Fibroblast of lung (primary cell): ENCODE data around the gene SLC44A4. TPM values are rescaled to one million over a fixed set of nuclear protein-coding genes. Genes with fewer than 3 reads are reported as not detected.
"Not testable (repeated sequence)": the region's sequence is repeated elsewhere in the genome, so short reads cannot be mapped to it uniquely, and the experiment has no call there.

Experiments
- DNase-seq, 2 donors: peaks; one replicate each; pipeline versions ENCODE4 v3.0.0 to v3.0.0-alpha.2; 2010; ENCODE audit warnings: low read depth in 2 of 2
- H2AFZ ChIP-seq: 2 replicates; pipeline ENCODE4 v1.5.1; 2012; ENCODE audit warnings: low read length, control low read depth, inconsistent platforms
- H3K27ac ChIP-seq: 2 replicates; pipeline ENCODE4 v1.5.1; 2011; ENCODE audit warnings: low read length, control low read depth; ENCODE audit not compliant: insufficient read depth
- H3K27me3 ChIP-seq: 2 replicates; pipeline ENCODE4 v1.5.1; 2011; ENCODE audit warnings: mild to moderate bottlenecking, low read length; ENCODE audit not compliant: control insufficient read depth, insufficient read depth
- H3K36me3 ChIP-seq: 2 replicates; pipeline ENCODE4 v1.5.1; 2011; ENCODE audit warnings: low read length; ENCODE audit not compliant: control insufficient read depth, insufficient read depth
- H3K4me1 ChIP-seq: 2 replicates; pipeline ENCODE4 v1.5.1; 2011; ENCODE audit warnings: low read length; ENCODE audit not compliant: control insufficient read depth, insufficient read depth; ENCODE audit errors: extremely low read depth
- H3K4me2 ChIP-seq: 2 replicates; pipeline ENCODE4 v1.5.1; 2011; ENCODE audit warnings: low read length, control low read depth; ENCODE audit not compliant: insufficient read depth; ENCODE audit errors: extremely low read depth
- H3K4me3 ChIP-seq, 4 experiments: fragments of 200-600 bp in 1 of 4; sonication (generic) in 1 of 4; replicated peaks in 1 of 4; 2 replicates each; pipeline ENCODE4 v1.5.1; 2011 to 2016; ENCODE audit warnings: low read length in 4 of 4, low read depth in 3 of 4, mild to moderate bottlenecking in 3 of 4, control low read depth in 2 of 4, inconsistent platforms in 1 of 4, mixed read lengths in 1 of 4; ENCODE audit not compliant: insufficient read depth in 1 of 4; ENCODE audit errors: control extremely low read depth in 1 of 4
- H3K79me2 ChIP-seq: 2 replicates; pipeline ENCODE4 v1.5.1; 2012; ENCODE audit warnings: mild to moderate bottlenecking, low read length, inconsistent platforms; ENCODE audit not compliant: control insufficient read depth, insufficient read depth
- H3K9ac ChIP-seq: 2 replicates; pipeline ENCODE4 v1.5.1; 2011; ENCODE audit warnings: mild to moderate bottlenecking, low read length, control low read depth; ENCODE audit not compliant: insufficient read depth
- H3K9me3 ChIP-seq: 2 replicates; pipeline ENCODE4 v1.5.1; 2012; ENCODE audit warnings: low read depth, low read length; ENCODE audit not compliant: control insufficient read depth, insufficient read depth
- H4K20me1 ChIP-seq: 2 replicates; pipeline ENCODE4 v1.5.1; 2011; ENCODE audit warnings: low read length; ENCODE audit not compliant: control insufficient read depth, insufficient read depth; ENCODE audit errors: extremely low read depth
- CTCF ChIP-seq, 2 donors: IDR thresholded peaks in 1 of 2; conservative IDR thresholded peaks in 1 of 2; 1 replicate in 1 of 2; 2 replicates in 1 of 2; pipeline ENCODE4 v1.5.1; 2011 to 2012; ENCODE audit warnings: low read length in 2 of 2, control low read depth in 1 of 2, inconsistent platforms in 1 of 2, low read depth in 1 of 2, mild to moderate bottlenecking in 1 of 2
- EZH2 ChIP-seq: IDR thresholded peaks from 2 replicates; pipeline ENCODE4 v1.5.1; 2012; ENCODE audit warnings: low read length, control low read depth, mild to moderate bottlenecking; ENCODE audit errors: missing control alignments
- polyA plus RNA-seq, 2 donors: library from polyadenylated mRNA; depleted of rRNA in 1 of 2; stranded (reverse) in 1 of 2; unstranded in 1 of 2; fragments of >200 nt; gene quantifications; 2 replicates each; pipeline ENCODE4 v1.2.1, GENCODE V29; 2011 to 2012; ENCODE audit warnings: missing spikeins in 1 of 2
- total RNA-seq: library from RNA; depleted of rRNA; stranded (reverse); fragments of >200 nt; gene quantifications from 2 replicates; pipeline ENCODE4 v1.2.1, GENCODE V29; 2014

The SLC44A4 gene
- total and polyA plus RNA-seq, 2 donors (not counting 1 experiment from before 2014, with no cell fraction given): not detected

- peak overlapping the region; percentile 98 for H3K4me2 ChIP-seq
These were observed 56.6 kb downstream of the SLC44A4 start for GRCh38 chr6:31822036-31822821.

DNA sequence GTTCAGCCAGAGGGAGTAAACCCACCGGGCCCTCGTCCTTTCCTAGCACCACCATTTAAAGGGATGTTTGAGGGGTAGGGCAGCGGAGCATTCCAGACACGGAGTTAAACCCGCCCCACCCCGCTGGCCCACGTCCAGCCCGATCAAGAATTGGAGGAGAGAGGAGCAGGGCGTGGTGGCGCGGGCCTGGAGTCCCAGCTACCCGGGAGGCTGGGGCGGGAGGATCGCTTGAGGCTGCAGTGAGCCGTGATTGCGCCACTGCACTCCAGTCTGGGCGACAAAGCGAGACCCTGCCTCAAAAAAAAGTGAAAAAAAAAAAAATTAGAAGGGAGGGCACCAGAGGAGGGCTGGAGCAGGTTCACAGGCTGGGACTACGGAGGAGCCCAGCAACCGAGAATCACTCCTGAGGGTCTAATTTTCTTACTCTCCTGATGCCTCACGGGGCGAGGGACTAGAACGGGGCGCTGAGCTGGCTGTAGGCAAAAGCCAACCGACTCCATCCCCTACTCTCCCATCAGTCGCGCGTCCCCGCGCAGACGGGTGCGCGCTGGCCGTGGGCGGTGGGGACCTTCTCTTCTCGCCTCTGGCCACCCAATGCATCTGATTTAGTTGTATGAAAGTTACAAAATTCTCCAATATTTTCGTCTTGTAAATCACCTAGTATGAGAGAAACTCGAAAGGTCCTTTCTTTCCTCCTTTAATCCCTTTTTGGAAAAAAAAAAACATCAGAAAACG lies 57.3 kb downstream of the SLC44A4 start:
- H3K79me2 ChIP-seq: peaks cover 18% of the 10 kb centered on the region

More at GRCh38 chr6:31822036-31822821, 56.6 kb downstream of the SLC44A4 start:
- Histone ChIP-seq H3K27ac (peak overlapping the region; percentile 84), H3K36me3 (no peaks in the 10 kb centered on the region), H4K20me1 (no peaks in the 10 kb centered on the region), H3K9ac (peak overlapping the region; percentile 58), H2AFZ (peak overlapping the region; percentile 36), H3K9me3 (no peaks in the 10 kb centered on the region), H3K27me3 (no peaks in the 10 kb centered on the region), H3K4me3 (peak overlapping the region; percentile 61 to 76 (median 66)), H3K4me1 (peaks cover 9% of the 10 kb centered on the region), H3K79me2 (peaks cover 17% of the 10 kb centered on the region)
- TF ChIP-seq EZH2 (no peak), CTCF (conservative IDR thresholded peaks at IDR 0.05 in 1 of 2, IDR thresholded peaks at IDR 0.05 in 1 of 2; ENCODE audit: low read depth in 1 of 2, low read length in 2 of 2) (no peak)
- peak; percentile 76 to 92 for DNase-seq

GRCh38 chr6:31820399-31820798 lies 58.4 kb downstream of the SLC44A4 start:
- not testable (repeated sequence) for DNase-seq, H3K4me2 ChIP-seq, H3K27me3 ChIP-seq, H3K4me3 ChIP-seq, H3K9ac ChIP-seq, H3K9me3 ChIP-seq, H2AFZ ChIP-seq, H3K27ac ChIP-seq, H3K36me3 ChIP-seq, H3K4me1 ChIP-seq, H4K20me1 ChIP-seq
- peaks cover 20% of the 10 kb centered on the region for H3K79me2 ChIP-seq

More for the DNA sequence above, 57.3 kb downstream of the SLC44A4 start:
- peak; percentile 39 to 48 for DNase-seq
- Histone ChIP-seq H4K20me1 (no peaks in the 10 kb centered on the region), H2AFZ (peak overlapping the region; percentile 71), H3K27me3 (no peaks in the 10 kb centered on the region), H3K4me1 (peaks cover 8% of the 10 kb centered on the region), H3K9me3 (no peaks in the 10 kb centered on the region), H3K9ac (peak overlapping the region; percentile 76), H3K4me3 (peak overlapping the region; percentile 61 to 76 (median 66)), H3K27ac (peak overlapping the region; percentile 82), H3K4me2 (peak overlapping the region; percentile 98), H3K36me3 (no peaks in the 10 kb centered on the region)
- no peak for TF ChIP-seq CTCF (conservative IDR thresholded peaks at IDR 0.05 in 1 of 2, IDR thresholded peaks at IDR 0.05 in 1 of 2; ENCODE audit: low read depth in 1 of 2, low read length in 2 of 2)
- TF ChIP-seq EZH2: no peak
